GM19463 (cell line): Measurements from ENCODE around the gene RYR3.

Source experiments
- ATAC-seq: cut with Tn5 transposase; IDR thresholded peaks from one replicate; pipeline ENCODE4 v1.9.1; 2021; ENCODE audit warnings: mild to moderate bottlenecking, moderate library complexity; ENCODE audit not compliant: unreplicated experiment

The RYR3 gene

DNA sequence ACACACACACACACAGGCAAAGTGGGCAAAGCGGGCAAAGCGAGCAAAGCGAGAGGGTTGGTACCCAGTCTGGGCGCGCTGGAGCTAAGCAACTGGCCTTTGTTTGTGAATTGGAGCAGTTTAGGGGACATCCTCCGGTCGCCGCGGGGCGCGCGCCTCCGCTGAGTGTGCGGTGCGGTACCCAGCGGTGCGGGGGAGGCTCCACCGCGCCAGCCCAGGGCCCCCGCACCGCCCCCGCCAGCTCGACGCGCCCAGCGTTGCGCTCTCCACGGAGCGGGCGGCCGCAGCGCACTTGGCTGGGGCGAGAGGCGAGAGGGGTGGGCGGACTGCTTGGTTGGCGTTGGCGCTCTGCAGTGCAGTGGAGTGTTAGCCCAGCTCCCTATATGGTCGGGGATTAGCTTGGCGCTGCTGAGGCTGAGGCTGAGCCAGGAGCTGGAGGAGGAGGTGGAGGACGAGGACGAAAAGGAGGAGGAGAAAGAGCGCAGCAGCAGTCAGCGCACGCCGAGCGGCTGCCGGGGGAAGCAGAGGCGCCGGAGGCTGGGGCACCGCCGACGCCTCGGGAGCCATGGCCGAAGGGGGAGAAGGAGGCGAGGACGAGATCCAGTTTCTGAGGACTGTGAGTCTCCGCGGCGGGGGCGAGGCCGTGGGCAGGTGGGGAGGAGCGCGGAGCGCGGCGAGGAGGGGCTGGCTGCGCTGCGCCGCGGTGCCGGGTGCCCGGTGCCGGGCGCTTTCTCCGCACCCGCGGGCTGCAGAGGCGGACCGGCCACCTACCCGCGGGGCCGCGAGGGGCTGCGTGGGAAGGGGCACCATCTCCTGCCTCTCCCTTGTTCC is at the start of gene RYR3:
RYR3 (plus strand) TSS at position 487 of the 831 bp plus-strand sequence; CDS start at position 566, 79 bp downstream.
- no peak for ATAC-seq

DNA sequence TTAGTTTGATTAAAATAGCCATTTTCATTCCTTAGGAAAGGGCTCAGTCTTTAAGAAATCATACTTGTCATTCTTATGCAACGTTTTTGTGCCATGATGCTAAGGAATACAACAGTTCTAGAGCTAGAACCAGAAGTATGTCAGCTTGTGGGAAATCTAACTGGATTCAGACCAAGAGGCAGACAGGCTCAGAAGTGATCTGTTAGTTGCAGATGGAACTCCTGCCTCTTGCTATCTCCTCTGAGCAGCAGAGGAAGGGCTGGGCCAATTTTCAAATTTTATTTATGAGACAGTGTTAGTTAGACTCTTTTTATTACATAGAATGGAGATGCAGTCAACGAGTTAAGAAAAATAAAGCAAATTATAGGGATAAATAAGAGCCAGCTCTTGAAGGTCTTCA is 48.5 kb upstream of the RYR3 start:
- no peak for ATAC-seq

DNA sequence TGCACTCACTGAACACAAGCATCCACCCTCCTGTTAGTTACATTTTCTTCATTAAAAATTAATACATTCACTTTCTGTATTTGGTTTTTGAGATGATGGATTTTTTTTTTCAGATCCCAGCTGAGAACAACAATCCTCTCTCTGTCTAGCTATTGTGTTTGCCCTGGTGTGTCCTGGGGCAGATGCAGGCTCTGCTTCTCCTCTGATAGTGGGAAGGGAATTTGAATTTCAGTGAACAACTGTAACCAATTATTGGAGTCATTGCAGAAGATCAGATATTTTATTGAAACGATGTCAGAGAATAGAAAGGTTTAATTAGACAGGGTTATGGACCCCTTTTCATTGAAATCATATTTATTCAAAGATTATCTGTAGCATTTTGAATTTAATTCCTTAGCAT is 33.1 kb upstream of the RYR3 start:
- ATAC-seq = no peak

DNA sequence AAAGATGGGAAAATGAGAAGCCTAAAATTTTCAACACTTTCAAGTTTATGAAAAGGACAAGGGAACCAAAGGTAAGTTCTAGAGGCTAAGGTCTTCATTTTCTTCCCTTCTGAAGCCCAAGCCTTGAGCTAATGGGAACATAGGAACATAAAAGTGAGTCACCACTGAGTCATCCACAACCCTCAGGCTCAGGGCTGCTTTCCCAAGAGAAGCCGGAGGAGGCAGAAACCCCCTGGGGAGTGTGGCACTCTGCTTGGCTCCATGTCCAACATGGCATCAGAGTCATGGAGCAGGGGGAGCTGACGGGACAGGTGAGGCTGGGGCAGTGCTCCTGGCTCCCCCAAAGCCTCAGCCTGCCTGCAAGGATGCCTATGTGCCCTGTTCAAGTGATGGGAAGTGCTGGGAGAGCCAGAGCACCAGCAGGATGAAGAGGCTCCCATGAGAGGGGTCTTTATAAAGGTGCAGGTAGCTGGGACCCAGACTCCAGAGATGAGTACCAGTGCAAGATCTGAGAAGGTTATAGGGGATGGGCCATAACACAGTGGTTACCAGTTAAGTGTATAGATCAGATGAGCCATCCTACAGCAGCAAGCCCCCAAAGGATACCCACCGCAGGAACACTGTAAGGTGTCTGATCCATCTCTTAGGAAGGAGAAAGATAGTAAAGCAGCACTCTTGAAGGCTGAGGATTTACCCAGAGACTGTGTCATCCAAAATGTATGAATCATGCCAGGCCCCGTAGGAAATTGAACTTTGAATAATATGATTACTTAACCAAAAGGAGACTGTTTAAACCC is 31.8 kb upstream of the RYR3 start:
- no peak for ATAC-seq

DNA sequence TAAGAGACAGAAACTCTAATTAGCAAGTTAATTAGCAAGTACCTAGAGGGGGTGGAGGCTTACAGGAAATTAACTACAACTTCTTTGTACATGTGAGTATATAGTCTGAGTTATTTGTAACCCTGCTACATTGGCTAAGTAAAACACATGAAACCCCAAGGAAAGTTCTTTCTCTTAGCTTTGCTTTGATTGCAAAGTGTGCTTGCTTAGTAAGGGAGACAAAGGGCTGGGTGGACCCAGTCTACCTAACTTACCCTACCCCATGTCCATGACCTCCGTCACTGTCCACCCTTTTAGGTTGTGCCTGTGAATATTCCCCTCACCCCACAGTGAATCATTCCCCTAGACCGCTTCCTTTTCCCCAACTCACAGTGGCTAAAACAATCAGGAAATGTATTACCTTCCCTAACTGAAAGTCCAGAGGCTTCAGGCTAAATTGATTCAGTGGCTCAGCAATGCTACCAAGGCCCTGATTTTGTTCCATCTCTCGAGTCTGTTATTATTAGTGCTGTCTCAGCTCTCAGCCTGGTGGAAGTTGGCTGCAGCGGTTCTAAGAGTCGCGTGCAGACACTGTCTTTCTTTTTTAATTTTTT is 31.1 kb upstream of the RYR3 start:
- no peak for ATAC-seq

DNA sequence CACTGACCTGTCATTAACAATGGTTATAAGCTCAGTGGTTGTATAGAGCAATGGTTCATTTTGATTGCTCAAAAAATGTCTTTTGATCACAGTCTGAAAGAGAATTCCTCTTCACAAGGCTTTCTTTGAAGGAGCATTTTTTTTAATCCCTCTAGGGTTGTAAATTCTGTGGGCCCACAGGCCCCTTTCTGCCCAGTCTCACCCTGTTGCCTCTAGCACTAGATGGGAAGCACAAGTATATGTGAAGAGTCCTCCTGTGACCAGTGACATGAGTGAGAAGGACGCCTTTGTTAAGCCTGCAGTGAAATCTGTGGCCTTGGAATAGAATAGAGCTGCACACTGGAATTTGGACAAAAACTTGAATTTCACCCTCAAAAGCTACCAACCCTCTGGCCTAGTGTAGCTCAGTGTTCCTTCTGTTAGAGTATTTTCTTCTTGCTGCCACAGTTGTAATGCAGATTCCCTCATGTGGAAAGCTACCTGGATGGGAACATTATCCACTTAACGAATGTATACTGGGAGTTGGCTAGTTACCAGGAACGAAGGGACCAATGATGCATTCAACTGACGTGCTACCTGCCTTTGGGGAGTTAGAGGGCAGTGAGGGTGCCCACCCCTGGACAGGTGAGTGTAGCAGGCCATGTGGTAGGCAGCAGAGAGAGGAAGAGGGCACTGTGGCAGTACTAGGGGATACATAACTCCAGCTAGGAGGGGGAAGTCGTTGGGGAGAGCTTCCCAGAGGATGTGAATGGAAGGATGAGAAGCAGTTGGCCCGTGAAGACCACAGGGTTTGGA is 28.3 kb upstream of the RYR3 start:
- ATAC-seq = no peak

DNA sequence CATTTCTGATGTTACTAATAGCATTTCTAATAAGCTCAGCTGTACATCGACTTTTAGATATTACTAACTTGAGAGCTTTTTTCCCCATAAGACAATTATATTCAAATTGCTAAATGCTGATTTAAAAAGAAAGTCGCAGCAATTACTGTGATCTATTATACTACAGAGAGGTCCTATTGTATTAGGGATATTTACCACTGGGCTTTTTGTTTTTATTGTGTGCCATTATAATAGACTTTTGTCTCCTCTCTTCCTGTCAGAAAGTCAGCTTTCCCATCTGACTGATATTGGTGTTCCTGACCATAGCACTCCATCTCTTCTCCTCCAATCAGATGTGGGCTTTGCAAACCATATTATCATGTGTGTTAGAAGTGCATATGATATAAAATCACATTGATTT is 27.2 kb upstream of the RYR3 start:
- ATAC-seq = no peak

DNA sequence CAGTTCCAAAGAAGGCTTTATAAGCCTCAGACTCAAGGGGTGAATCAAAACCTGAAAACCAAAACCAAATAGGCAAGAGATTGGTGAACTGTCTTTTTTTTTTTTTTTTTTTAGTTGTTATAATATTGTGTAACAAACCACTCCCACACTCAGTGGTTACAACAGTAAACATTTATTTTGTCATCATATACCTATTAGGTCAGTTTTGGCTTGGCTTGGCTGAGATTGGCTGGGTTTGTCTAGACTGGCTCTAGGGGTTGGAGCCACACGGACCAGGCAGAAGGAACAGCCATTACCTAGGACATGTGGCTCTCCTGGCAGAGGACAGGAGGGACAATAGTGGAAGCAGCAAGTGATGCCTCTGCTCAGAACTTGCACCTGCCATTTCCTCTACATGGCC is 26.4 kb upstream of the RYR3 start:
- no peak for ATAC-seq

DNA sequence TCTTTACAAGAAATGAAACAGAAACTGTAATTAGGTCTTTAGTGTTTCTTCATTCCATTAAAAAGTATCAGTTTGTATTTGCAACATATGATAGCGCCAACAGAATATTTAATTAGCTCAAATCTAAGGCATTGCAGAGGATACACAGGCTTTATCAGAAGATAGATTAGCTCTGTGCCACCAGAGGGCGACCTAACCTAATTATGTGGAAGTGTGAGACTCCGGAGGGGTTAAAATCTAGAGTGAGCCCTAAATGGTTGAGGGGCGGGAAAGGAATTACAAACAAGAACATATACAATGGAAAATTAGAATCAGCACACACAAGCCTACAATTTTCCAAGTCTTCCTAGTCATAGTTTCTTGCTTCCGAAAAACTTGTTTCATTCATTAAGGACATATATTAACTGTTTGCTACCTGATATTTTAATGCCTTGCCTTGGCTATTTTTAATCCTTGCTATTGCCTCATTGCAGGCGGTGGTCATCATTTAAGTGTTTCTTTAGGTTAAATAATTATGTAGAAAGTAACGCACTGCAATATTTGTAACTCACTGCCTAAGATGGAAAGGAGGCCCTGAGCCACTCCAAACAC is 18.0 kb upstream of the RYR3 start:
- no peak for ATAC-seq

DNA sequence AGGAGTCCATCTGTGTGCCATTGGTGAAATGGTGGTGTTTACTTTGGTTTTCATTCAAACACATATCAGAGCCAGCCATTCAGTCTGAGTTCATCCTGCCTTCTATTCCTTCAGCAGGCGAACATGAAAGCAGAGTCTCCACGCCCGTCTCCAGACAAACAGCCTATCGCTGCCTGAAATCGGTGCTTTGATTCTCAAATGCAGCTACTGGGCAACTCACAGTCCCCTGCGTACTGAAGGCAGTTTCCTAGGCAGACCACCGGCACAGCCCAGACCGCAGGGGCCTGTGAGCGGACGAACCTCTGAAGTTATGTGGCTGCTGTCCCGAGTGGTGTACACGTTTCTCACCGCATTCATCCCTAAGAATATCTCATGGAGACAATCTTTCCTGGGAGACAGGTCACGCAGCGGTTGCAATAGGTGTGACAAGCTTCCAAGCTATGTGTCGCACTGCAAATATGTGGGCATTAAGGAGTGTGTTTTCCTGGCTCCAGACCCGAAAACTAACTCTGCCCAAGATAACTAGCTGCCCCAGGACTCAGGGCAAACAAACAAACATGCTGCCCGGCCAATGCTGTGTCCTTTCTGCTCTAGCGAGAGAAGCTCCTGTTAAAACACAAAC is 16.9 kb upstream of the RYR3 start:
- no peak for ATAC-seq

DNA sequence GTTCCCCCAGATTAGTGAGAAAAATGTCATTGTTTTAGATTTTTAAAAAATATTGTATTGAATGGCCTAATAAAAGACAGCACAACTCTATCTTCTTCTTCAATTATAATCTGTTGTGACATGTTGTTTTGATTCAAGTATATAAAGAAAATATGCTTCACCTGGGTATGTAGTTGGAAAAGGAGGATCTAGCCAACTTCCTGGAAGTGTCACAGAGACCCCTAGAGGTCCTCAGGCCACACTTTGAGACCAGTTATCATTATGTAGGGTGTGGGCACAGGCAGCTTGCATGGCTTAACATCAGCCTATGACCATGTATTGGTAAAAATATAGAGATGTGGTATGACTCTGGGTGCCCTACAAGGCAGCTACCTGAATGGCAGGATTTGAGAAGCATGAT is 14.7 kb upstream of the RYR3 start:
- no peak for ATAC-seq

DNA sequence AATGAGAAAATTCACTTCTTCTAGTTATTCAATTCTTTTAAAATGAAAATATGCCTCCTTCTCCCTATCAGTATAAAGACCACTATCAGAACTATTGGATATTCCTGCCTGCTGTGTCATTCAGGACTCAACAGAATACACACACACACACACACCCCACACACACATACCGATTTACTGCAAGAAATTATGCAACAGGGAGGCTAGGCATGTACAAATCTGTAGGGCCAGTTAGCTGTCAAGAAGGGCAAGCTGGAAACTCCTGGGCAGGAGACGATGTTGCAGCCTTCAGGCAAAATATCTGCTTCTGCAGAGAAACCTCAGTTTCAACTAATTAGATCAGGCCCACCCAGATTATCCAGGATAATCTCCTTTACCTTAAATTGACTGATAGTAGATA is 13.9 kb upstream of the RYR3 start:
- no peak for ATAC-seq

DNA sequence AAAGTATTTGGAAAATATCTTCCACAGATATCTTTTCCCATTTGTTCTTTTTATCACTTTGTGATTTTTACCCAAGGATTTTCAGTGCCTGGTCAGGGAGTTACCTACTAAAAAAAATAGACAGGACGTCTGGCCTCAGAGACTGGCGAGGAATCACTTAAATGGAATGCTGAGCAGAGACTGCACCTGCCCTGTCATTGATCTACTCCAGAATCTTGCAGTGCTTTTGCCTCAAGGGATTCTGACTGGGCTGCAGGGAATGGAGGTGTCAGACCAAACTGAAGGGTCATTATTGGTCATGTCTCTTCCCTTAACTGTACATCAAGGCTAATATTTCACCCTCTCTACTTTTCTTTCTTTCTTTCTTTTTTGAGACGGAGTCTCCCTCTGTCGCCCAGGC is 12.1 kb upstream of the RYR3 start:
- ATAC-seq = no peak

DNA sequence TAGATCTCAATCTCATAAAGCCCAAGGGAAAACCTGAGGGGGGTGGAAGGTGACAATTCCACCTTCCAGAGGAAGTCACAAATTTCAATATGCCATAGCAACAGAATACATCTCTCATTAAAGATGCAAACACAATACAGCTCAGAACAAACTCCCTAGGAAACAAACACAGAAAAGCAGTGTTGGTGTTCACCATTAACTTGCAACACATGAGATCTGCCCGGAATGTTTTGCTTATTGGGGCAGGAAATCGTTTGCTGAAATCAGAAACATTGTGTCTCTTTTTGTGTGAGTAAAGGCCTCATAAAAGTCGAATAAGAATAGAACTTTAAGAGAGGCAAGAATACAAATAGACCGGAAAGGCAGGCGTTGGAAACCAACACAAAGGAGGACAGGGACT is 5.8 kb upstream of the RYR3 start:
- no peak for ATAC-seq

DNA sequence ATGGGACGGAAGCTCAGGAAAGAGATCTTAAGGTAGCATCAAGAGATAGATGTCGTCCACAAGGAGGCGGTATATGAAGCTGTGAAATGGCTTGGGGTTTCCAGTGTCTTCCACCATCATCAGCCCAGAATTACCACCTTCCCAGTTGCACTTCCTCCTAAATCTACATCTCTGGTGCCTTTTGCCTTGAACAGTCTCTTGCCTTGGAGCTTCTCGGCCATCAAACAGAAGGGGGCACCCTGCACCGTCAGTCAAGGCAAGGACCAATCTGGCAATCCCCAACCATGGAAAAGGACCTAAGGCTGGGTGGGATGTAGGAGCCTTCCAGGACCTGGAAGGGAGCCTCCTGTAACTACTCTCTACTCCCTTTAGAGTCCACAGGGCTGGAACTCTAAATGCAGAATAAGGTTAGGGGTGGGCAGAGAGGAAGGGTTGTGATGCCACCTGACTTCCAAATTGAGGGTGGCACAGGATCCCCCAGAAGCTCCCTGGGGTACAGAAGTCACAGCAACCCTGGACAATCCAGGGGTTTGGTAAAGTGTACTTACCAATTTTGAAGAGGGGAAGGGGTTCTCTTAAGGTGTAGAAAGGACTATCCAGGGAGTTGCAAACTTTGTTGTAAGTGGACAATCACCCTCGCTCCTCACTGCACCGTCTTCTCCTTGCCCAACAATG is 1.0 kb upstream of the RYR3 start:
- ATAC-seq = no peak

DNA sequence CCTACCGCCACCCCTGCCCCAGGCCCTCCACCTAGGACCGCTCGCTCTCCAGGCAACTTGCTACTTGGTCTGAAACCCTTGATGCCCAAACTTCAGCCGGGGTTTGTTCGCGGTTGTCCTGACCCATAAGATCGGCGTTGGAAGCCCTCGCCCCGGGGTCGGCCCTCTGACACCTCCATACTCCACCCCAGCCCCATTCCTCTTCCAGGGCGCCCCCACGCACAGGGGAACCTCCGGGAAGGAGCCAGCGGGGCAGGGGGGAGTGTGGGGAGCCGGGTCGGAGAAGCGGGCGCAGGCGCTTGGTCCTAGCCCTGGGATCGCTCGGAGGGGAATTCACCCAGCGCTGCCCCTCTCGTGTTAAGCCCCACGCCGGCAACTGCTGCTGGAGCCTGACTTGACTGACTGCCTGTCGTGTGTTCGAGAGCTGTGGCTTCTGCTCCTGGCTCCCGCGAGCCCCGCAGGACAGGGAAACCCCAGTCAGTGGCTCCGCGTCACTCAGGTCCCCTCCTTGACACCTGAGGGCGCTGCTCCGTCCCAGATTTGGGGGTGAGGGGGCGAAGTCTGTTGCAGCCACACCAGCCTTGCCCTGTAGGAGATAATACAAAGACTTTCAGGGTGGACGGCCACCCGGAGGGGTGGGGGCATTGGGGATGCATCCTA is 675 bp downstream of the RYR3 start:
- no peak for ATAC-seq

DNA sequence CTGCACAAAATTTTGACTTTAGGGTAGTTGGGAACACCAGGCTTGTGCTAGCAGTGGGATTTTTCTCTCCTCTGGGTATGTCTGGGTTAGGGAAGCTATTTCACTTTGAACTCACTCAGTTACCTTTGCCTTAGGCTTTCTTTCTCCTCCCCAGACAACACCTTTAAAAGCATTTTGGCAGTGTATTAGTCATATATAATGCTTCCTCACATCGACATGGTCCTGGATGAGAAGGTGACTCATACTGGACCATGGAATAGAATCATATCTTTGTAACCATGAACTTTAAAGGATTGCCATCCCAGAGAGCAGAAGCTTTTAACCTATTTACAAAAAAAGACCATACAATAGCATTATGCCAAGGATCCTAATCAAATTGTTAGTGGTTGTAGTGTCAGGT is 2.7 kb downstream of the RYR3 start:
- no peak for ATAC-seq

DNA sequence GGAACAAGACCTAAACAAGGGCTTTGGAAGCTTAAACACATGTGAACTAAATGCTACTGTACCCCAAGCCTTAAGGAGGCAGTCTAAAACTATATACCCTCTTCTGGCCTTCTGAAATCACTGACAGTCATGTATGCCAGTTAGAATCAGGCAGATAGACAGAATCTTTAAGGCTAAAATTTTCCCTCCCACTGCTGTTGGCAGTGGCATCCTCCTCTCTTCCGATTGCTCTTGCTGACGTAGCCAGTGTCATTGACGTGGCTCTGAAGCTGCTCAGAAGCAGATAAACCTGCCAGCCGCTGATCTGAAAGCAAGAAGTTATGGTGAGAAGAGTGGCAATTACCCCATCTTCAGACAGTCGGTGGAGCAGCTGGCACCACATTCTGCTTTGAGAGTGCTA is 3.3 kb downstream of the RYR3 start:
- ATAC-seq = no peak

DNA sequence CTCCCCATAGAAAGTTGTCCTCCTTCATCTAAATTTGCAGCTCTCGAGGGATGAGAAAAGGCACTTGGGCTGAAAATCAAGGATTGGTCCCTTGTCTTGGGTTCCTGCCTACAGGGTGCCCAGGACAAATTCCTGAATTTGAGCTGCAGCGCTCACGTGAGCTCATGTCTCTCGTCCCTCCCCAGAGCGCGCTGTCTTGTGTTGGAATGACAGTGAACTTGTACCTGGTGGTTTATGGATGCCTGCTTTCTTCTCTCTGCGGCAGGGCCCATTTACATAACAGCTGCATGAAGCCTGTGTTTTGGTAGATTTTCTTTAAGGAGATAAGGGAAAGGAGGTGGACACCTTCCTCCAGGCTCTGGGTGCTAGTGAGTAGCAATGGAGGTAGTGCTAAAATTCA is 4.3 kb downstream of the RYR3 start:
- no peak for ATAC-seq
